ENCODE data around the gene MEOX1.

MEOX1 gene

GRCh38 chr17:43655693-43656255, 5.9 kb downstream of the MEOX1 start:
- no peak for DNase-seq (ENCODE audit: low read depth)

GRCh38 chr17:43652124-43652480, 9.6 kb downstream of the MEOX1 start:
- DNase-seq (ENCODE audit: low read depth) = no peak

DNA sequence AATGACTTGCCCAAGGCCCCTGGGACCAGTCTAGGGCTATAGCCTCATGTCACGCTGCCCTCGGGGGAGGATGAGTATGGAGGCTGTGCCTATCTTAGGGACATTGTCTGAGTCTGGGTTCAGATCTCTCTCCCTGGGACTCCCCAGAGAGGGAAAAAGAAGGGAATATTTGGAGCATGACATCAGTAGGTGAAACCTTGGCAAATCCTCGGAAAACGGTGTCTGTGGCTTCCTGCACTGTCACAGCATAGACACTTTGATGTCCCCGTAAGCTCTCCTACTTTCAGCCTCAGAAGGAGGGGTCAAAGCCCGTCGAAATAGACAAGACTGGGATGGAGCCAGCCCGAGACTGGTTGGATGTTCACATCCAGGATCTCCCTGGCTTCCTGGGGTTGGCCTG, 11.3 kb downstream of the MEOX1 start:
- DNase-seq (ENCODE audit: low read depth) = no peak

DNA sequence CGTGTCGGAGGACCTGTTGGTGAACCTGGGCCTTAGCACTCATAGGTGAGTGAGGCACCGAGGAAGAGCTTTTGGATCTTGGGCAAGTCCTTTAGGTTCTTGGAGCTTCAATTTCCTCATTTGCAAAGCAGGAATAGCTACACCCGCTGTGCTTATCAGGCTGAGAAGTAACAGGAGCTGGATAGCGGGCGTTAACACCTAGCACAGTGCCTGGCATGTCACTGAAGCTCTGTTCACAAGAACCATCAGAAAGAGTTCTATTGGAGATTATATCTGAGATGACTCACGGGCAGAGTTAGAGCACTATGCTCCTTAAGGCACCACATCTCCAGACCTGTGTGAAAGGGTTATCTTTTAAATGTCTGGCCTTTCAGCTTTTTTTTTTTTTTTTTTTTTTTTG, 12.8 kb downstream of the MEOX1 start:
- no peak for DNase-seq (ENCODE audit: low read depth)

GRCh38 chr17:43645765-43646481, 15.8 kb downstream of the MEOX1 start:
- DNase-seq (ENCODE audit: low read depth) = no peak

DNA sequence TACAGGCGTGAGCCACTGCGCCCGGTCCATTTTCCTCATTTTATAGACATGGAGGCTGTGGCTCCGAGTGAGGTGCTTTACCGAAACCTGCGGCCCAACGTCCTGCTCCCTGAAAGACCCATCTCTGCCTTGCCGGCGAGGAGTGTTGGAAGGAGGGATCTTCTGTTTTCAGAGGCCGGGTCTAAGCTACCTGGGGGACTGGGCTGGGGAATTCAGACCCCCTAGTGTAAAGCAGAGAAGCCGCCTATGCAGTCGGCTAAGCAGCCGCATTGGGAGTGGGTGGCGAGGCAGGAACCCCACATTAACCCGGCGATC, 16.3 kb downstream of the MEOX1 start:
- no peak for DNase-seq (ENCODE audit: low read depth)

GRCh38 chr17:43644081-43644480, 17.6 kb downstream of the MEOX1 start:
- no peak for DNase-seq (ENCODE audit: low read depth)

DNA sequence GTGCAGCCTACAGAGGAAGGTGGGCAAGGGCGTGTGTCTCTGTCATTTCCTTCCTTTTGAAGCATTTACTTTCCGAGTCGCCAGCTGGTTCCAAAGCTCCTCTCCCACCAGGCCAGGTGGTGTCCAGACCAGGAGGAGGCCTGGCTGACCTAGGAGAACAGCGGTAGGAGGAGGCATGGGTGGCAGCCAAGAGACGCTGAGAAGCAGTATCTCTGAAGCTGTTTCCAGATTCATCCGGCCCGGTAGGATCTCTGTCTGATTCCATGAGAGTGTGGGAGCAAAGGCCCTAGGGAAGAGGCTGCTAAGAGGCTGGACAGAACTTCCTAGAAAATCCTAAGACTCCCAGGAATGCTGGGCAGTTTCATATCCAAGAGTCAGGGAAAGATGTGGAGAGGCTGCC, 20.3 kb downstream of the MEOX1 start:
- DNase-seq (ENCODE audit: low read depth) = no peak

GRCh38 chr17:43640491-43641252, 21.1 kb downstream of the MEOX1 start:
- DNase-seq (ENCODE audit: low read depth) = no peak

- no peak for DNase-seq (ENCODE audit: low read depth)
Observed at GRCh38 chr17:43637563-43638323, 24.0 kb downstream of the MEOX1 start.

GRCh38 chr17:43636426-43636825, 25.3 kb downstream of the MEOX1 start:
- no peak for DNase-seq (ENCODE audit: low read depth)

GRCh38 chr17:43634591-43635125, 27.1 kb downstream of the MEOX1 start:
- DNase-seq (ENCODE audit: low read depth) = no peak

DNA sequence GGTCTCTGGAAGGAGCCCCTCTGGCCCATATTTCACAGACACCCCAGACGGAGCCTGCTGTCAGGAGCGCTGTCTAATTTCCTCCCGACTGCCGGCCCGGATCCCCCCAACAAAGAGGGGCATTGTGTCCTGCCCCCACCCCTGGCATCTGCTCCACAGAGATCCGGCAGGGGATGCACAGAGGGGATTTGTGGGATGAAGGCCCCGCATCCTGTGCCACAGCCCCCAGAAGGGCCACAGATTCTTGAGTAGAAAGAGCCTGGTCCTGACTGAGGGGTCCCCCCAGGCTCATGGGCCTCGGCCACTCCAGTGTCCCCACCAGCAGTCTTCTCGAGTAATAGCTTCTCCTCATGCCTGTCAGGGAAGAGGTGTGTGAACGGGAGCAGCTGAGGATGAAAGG, 29.5 kb downstream of the MEOX1 start:
- DNase-seq (ENCODE audit: low read depth) = no peak

- no peak for DNase-seq (ENCODE audit: low read depth)
Observed at GRCh38 chr17:43631429-43631828, 30.3 kb downstream of the MEOX1 start.

GRCh38 chr17:43628089-43628650, 33.6 kb downstream of the MEOX1 start:
- DNase-seq (ENCODE audit: low read depth) = no peak

GRCh38 chr17:43627653-43628052, 34.1 kb downstream of the MEOX1 start:
- no peak for DNase-seq (ENCODE audit: low read depth)

DNA sequence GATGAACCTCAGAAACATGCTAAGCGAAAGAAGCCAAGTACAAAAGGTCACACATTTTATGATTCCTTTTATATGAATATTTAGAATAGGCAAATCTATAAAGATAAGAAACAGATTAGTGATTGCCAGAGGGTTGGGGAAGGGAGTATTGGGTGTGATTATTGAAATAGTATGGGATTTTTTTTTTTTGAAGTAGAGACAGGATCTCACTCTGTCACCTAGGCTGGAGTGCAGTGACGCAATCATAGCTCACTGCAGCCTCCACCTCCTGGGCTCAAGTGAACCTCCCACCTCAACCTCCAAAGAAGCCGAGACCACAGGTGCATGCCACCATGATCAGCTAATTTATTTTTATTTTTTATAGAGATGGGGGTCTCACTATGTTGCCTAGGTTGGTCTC, 35.7 kb downstream of the MEOX1 start:
- no peak for DNase-seq (ENCODE audit: low read depth)

DNA sequence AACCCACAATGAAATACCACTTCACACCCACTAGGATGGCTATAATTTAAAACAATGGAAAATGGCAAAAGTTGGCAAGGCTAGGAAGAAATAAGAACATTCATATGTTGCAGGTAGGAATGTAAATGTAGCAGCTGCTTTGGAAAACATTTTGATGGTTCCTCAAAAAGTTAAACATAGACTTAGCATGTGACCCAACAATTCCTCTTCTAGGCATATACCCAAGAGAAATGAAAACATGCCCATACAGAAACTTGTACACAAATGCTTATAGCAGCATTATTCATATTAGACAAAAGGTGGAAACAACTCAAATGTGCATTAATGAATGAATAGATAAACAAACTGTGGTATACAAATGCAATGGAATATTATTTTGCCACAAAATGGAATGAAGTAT, 36.1 kb downstream of the MEOX1 start:
- no peak for DNase-seq (ENCODE audit: low read depth)

GRCh38 chr17:43620581-43620980, 41.1 kb downstream of the MEOX1 start:
- no peak for DNase-seq (ENCODE audit: low read depth)

- no peak for DNase-seq (ENCODE audit: low read depth)
Observed at GRCh38 chr17:43620147-43620546, 41.6 kb downstream of the MEOX1 start.

- DNase-seq (ENCODE audit: low read depth) = no peak
Observed at GRCh38 chr17:43619705-43620104, 42.0 kb downstream of the MEOX1 start.

- DNase-seq (ENCODE audit: low read depth) = no peak
Observed at GRCh38 chr17:43618276-43618675, 43.4 kb downstream of the MEOX1 start.
